IPS DF 4.7 (cell line): ENCODE data around the gene MATN4.
"Not testable (repeated sequence)": the region's sequence is repeated elsewhere in the genome, so short reads cannot be mapped to it uniquely, and the experiment has no call there.

Experiments
- DNase-seq: peaks from one replicate; pipeline ENCODE4 v3.0.0-alpha.2; 2013; ENCODE audit warnings: low spot score; ENCODE audit errors: extremely low read depth

The MATN4 gene

DNA sequence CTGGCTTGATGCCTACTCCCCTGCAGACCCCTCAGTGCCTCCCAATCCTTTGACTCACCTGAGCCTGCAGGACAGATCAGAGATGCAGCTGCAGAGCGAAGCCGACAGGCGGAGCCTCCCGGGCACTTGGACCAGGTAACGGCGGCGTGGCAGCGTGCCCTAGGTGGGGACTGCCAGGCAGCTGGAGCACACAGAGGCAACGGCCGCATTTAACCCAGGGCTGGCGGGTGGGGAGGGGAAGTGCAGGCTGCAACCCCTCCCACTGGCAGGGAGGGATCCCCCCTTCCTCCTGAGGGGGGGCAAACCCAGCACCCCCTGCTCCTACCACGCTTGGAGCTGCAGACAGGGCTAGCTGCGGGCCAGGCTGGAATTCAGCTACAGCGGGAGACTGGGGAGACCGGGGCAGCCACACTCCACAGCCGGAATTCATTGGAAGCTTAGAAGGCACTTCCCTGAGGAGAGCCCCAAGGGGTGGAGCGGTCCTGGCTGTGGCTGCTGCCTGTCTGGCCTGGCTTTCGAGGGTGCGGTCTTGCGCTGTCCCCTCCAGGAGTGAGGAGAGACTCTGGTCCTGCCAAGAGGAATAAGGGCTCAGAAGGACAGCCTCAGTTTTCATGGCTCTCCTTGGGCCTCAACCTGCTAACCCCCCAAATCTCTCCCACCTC lies at the start of gene MATN4:
Gene MATN4 (minus strand): TSS at position 183 of the 662 bp plus-strand sequence. CDS start 2,717 bp downstream, outside the sequence.
- DNase-seq = no peak

GRCh38 chr20:45355209-45356084 lies 47.3 kb upstream of the MATN4 start:
- DNase-seq = no peak

GRCh38 chr20:45354423-45355208 lies 46.5 kb upstream of the MATN4 start:
- DNase-seq = no peak

- no peak for DNase-seq
Measured at GRCh38 chr20:45353746-45354145, 45.6 kb upstream of the MATN4 start.

DNA sequence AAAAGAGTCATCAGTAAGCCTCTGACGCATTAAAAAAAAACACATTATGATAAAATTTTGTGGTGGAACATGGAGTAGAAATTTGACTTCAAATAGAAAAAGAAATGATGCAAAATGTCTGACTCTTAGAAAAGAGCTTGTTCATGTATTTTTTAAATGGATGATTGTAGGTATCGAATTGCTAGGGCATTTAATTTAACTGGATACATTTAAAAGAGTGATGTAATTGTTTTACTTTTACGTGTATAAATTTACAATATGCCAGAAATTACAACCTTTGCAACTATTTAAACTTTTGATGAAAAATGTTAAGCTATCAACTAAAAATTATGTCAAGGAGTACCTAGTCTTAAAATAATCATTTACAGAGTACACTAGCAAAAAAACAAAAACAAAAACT lies 44.6 kb upstream of the MATN4 start:
- no peak for DNase-seq

- not testable (repeated sequence) for DNase-seq
Measured at GRCh38 chr20:45350795-45351194, 42.7 kb upstream of the MATN4 start.

- no peak for DNase-seq
Measured at GRCh38 chr20:45350217-45350616, 42.1 kb upstream of the MATN4 start.

DNA sequence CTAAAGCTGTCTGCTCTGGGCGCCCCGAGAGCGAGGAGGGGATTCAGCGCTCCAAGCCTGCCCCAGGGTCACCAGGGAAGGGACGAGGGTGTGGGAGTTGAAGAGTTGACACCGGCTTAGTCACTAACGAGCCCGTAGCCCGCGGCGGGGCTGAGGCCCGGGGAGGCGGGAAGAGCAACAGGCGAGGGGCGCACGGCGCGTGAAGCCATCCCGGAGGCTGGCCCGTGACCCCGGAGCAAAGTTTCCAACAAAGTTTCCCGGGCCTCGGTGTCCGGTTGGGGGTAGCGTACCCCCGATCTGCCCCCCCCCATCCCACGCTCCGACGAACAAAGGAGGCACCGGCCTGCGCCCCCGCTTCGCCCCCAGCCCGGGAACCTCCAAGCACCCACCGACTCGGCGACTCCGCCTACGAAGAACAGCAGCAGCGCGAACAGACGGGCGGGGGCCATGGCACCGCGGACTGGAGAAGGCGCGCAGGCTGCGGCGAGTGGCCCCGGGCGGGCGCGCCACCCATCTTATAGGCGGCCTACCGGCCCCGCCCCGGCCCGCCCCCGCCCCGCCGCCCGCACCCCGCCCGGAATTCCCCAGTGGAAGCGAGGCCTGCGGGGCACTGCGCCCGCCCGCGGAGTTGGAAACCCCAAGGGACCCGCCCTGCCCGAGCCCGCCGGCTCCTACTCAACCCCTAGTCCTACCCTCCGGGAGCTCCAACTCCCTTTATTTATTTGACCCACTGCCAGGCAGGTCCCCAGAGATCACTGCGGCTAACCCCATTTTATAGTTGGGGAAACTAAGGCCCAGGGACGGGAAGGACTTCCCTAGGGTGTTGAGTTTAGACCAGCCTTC lies 40.1 kb upstream of the MATN4 start, which contains the start of gene SDC4:
Gene SDC4 (minus strand): TSS at position 489 of the 843 bp plus-strand sequence. CDS start 40 bp downstream, at position 449.
- DNase-seq = no peak

DNA sequence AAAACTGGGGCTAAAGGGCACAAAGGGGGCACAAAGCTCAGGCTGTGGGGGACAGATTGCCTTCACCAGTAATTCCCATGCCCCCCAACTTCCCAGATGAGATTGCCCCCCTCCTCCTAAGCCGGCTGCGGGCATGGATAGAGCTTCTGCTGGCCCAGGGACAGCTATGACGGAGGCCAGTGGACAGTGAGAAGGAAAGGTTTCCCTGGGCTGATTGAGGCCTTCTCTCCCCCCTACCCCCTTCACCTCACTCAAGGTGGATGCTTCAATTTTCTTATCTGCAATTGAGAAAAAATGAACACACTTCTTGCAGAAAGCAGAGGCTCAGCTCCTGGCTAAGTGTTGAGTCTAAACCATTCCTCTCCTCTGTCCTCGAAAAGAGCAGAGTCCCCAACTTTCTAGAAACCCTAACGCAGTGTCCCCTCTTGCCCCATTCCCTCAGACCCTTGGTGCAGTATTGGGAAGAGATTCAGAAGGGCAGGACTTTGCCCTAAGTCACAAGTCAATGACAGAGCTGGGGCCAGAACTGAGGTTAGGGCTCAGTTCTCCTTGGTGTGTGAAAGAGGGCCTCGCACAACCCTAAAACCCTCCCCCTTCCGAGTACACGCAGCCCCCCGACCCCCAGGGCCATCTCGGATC lies 39.3 kb upstream of the MATN4 start:
- no peak for DNase-seq

GRCh38 chr20:45346851-45347250 lies 38.8 kb upstream of the MATN4 start:
- DNase-seq = no peak

GRCh38 chr20:45346291-45346718 lies 38.2 kb upstream of the MATN4 start:
- no peak for DNase-seq

- DNase-seq = no peak
Measured at GRCh38 chr20:45345104-45345936, 37.2 kb upstream of the MATN4 start.

DNA sequence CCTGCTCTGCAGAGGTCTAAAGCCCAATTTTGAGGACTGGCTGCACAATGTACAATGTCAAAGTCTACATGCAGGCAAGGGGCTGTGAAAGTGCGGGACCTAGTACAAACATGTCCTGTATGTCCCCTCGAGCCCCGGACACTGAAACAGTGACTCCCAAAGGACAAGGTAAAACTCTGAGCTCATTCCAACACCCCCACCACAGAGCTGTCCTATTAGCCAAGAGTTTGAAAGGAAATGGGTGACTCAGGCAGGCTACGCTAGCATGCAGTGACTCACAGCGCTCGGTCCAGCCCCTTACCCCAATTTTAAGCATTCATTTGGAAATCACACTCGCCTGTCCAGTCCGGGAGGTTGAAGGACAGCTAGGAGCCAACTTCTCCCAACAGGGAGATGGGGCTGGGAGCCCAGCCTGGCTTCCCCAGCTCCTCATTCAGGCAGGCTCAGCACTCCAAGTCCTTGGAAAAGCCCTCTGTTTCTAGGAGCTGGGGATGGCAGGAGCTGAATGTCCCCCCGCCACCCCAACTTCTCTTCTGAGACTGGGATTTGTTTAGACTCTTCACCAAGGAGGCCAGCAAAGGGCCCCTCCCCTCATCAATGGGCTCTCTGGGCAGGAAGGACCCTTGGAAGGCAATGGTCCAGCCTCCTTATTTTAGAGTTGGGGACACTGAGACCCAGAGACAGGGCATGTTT lies 36.2 kb upstream of the MATN4 start:
- DNase-seq = no peak

- no peak for DNase-seq
Measured at GRCh38 chr20:45343532-45344167, 35.6 kb upstream of the MATN4 start.

DNA sequence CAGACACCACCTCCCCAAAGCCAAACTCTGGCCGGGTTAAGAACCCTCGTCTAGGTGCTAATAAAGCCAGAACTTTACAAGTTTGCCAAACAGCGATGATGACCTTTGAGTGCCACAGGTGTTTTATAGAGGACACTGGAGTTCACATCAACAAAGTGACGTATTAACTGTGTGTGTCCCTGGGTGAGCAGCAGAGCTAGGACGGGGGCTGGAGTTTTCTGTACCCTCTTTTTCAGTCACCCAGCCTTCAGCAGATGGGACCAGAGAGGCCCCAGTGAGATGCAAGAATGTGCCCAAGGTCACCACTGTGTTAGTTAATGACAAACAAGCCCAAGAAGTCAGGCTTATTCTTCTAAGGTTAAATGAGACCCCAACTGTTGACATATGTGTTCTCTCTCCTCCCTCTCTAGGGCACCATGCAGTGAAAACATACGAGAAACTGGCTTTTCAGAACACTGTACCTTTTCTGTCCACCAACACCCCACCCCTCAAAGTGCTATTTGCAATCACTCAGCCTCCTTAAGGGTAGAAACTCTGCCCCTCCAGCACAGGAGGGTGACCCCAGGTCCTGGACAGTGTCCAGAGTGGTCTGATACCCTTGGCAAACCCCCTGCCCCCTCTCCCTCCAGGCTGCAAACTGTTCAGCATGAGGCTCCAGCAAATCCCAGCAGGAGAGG lies 34.9 kb upstream of the MATN4 start:
- DNase-seq = no peak

DNA sequence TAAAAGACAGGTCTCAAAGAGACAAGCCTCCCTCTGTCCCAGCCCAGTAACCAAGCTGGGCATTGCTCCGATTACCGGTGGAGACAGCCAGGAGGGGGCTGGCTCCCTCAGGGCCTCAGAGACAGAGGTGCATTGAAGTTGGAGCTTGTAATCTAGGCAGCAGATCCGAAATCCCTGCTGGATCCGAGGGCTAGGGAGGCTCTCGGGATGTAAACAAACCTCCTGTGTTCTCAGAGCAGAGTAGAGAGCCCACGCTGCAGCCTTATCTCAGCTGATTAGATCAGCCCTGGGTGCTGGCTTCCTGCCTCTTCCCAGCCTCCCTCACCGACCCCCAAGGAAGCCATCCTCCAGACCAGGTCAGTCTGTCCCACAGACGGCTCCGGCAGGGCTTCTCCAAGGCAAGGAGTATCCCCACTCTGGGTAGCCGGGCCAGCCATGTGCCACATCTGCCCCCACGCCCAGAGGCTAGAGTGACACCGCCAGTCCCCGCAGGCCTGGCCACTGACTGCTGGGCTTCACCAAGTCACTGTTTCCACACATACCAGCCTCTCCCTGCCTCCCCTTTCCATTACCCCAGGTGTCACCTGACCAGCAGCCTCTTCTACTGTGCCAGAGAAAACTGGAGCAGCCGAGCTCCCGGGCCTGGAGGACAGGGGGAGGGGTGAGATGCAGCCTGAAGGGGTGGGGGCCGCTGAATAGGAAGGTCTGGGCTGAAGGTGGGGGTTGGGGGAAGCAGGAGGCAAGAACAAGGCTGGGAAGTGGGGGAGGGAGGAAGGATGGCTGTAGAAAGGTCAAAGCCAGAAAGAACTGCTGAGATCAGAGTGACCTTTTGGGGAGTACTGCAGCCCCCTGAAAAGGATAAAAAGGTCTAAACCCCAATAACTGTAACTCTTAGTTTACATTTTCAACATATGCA lies 34.1 kb upstream of the MATN4 start:
- DNase-seq = no peak

DNA sequence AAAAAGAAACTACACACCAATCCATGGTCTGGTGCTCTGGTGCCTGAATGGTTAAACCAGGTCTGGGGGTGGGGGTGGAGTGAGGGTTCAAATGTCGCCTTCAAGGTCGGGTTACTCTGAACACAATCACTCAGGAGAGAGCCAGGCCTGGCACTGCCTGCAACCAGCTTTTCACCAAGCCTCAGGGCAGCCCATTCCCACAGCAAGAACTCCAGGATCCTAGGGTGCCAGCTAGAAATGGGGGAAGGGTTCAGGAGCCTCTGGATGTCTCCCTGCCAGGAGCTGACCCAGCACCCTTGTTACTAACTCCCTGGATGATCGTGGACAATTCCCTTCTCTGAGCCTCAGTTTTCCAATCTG lies 33.5 kb upstream of the MATN4 start:
- DNase-seq = no peak
